Stimulated activated CD4-positive, alpha-beta T cell treated with anti-CD3 and anti-CD28 coated beads, Interleukin-2, amount 100 ng/mL, for 24 hours (primary cell): ENCODE data around the gene SPDYE3.
"Not testable (repeated sequence)": the region's sequence is repeated elsewhere in the genome, so short reads cannot be mapped to it uniquely, and the experiment has no call there.

Source experiments
- DNase-seq, 2 donors: peaks; one replicate each; pipeline ENCODE4 v3.0.0-alpha.2; 2020

Gene SPDYE3

GRCh38 chr7:100288258-100288657 is 19.2 kb upstream of the SPDYE3 start:
- DNase-seq, result not testable (repeated sequence)

- not testable (repeated sequence) for DNase-seq
These were observed 15.3 kb upstream of the SPDYE3 start for GRCh38 chr7:100292162-100292561.

- DNase-seq, result peak in 1 of 2 donors; percentile 7
These were observed 12.2 kb upstream of the SPDYE3 start for GRCh38 chr7:100295269-100295668.

- DNase-seq, result not testable (repeated sequence)
These were observed 9.5 kb upstream of the SPDYE3 start for GRCh38 chr7:100297852-100298631.

- not testable (repeated sequence) for DNase-seq
These were observed 8.9 kb upstream of the SPDYE3 start for GRCh38 chr7:100298632-100298895.

GRCh38 chr7:100304526-100304925 is 3.0 kb upstream of the SPDYE3 start:
- not testable (repeated sequence) for DNase-seq

- DNase-seq, result not testable (repeated sequence)
These were observed 10.8 kb downstream of the SPDYE3 start for GRCh38 chr7:100318329-100318728.

- DNase-seq, result not testable (repeated sequence)
These were observed 14.1 kb downstream of the SPDYE3 start for GRCh38 chr7:100321648-100322047.

GRCh38 chr7:100324194-100324593 is 16.7 kb downstream of the SPDYE3 start:
- DNase-seq, result not testable (repeated sequence)

GRCh38 chr7:100325671-100326070 is 18.2 kb downstream of the SPDYE3 start:
- not testable (repeated sequence) for DNase-seq

- DNase-seq, result not testable (repeated sequence)
These were observed 19.4 kb downstream of the SPDYE3 start for GRCh38 chr7:100326914-100327313.

GRCh38 chr7:100335566-100336466 is 28.3 kb downstream of the SPDYE3 start:
- peak; percentile 86 for DNase-seq

GRCh38 chr7:100338083-100338696 is 30.7 kb downstream of the SPDYE3 start:
- DNase-seq, result not testable (repeated sequence)

GRCh38 chr7:100341286-100341685 is 33.8 kb downstream of the SPDYE3 start:
- DNase-seq, result not testable (repeated sequence)

- DNase-seq, result no peak
These were observed 35.3 kb downstream of the SPDYE3 start for GRCh38 chr7:100342765-100343164.

- not testable (repeated sequence) for DNase-seq
These were observed 36.6 kb downstream of the SPDYE3 start for GRCh38 chr7:100344124-100344559.

GRCh38 chr7:100344560-100345287 is 37.2 kb downstream of the SPDYE3 start:
- peak; percentile 69 to 83 for DNase-seq

GRCh38 chr7:100345288-100345672 is 37.8 kb downstream of the SPDYE3 start:
- DNase-seq, result peak; percentile 44 to 72

GRCh38 chr7:100346921-100347320 is 39.4 kb downstream of the SPDYE3 start:
- no peak for DNase-seq

GRCh38 chr7:100348805-100349204 is 41.3 kb downstream of the SPDYE3 start:
- DNase-seq, result no peak

GRCh38 chr7:100349757-100350156 is 42.3 kb downstream of the SPDYE3 start:
- DNase-seq, result no peak

- no peak for DNase-seq
These were observed 44.2 kb downstream of the SPDYE3 start for GRCh38 chr7:100351657-100352058.
